BE2C (cell line): ENCODE data around the gene VIPAS39.

Experiments used
- DNase-seq: peaks from one replicate; pipeline ENCODE4 v3.0.0-alpha.2; 2020
- H3K27me3 ChIP-seq: fragments of 250-450 bp; sonication (Bioruptor Pico); 2 replicates; pipeline ENCODE4 v1.5.1; 2020; ENCODE audit warnings: mild to moderate bottlenecking
- H3K36me3 ChIP-seq: fragments of 250-450 bp; sonication (Bioruptor Pico); 2 replicates; pipeline ENCODE4 v1.5.1; 2020; ENCODE audit warnings: mild to moderate bottlenecking
- H3K4me1 ChIP-seq: fragments of 250-450 bp; sonication (Bioruptor Pico); 2 replicates; pipeline ENCODE4 v1.5.1; 2020
- H3K4me3 ChIP-seq: 2 replicates; pipeline ENCODE4 v1.5.1; 2011; ENCODE audit warnings: low read depth, low read length
- H3K9me3 ChIP-seq: fragments of 250-450 bp; sonication (Bioruptor Pico); 2 replicates; pipeline ENCODE4 v1.5.1; 2020
- TF ChIP-seq, protein P1 (sequence below): IDR thresholded peaks from 2 replicates; pipeline ENCODE4 v1.5.1; 2012; ENCODE audit warnings: mild to moderate bottlenecking, low read depth, low read length

The VIPAS39 gene

DNA sequence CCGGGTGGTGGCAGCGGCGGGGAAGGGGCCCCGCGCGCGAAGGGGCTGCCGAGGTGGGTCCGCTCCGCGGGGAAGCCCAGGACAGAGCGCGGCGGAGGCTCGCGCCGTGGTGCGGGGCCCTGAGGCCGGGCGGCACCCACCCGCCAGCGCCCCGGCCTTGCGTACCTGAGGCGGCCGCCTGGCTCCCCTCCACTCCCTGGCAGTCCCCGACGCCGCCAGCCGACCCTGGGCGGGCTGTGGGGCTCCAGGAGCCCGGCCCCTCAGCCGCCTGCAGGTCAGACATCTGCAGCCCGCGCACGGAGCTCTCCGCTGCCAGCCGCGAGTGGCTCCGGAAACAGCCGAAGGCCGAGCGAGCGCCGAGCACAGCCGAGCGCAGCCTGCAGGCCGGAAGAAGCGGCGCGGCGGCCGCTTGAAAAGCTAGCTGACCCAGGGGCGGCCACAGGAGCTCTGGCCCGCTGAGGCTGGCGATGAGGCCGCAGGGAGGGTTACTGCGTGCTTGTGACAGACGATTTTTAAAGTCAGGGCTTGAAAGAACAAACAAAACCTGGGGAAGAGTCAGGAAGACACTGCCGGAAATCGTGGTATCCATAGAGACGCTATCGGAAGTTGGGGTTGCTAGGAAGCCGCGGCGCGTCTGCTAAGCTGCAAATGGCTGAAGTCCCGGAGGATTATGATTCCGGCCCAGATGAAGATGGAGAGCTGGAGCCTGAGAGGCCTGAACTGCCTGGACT, 80.5 kb downstream of the VIPAS39 start, which contains the start of the genes SAMD15 and TMED8:
TSS of gene SAMD15 (plus strand) at position 609 of the 731 bp plus-strand sequence. CDS start at position 649, 40 bp downstream.
TSS of gene TMED8 (minus strand) at position 324 of the 731 bp plus-strand sequence. CDS start at position 283, 41 bp downstream.
- no peaks in the 10 kb centered on the region for H3K9me3 ChIP-seq
- DNase-seq, result peak; percentile 92
- H3K4me1 ChIP-seq, result peaks cover 4% of the 10 kb centered on the region; the same call in 1 of the 2 replicates

More for the DNA sequence above, 80.5 kb downstream of the VIPAS39 start, which contains the start of the genes SAMD15 and TMED8:
- Histone ChIP-seq H3K4me3 (peak within 1 kb of the TSS; percentile 88), H3K27me3 (no peaks in the 10 kb centered on the region), H3K36me3 (no peaks in the 10 kb centered on the region)
- TF ChIP-seq, protein P1, sequence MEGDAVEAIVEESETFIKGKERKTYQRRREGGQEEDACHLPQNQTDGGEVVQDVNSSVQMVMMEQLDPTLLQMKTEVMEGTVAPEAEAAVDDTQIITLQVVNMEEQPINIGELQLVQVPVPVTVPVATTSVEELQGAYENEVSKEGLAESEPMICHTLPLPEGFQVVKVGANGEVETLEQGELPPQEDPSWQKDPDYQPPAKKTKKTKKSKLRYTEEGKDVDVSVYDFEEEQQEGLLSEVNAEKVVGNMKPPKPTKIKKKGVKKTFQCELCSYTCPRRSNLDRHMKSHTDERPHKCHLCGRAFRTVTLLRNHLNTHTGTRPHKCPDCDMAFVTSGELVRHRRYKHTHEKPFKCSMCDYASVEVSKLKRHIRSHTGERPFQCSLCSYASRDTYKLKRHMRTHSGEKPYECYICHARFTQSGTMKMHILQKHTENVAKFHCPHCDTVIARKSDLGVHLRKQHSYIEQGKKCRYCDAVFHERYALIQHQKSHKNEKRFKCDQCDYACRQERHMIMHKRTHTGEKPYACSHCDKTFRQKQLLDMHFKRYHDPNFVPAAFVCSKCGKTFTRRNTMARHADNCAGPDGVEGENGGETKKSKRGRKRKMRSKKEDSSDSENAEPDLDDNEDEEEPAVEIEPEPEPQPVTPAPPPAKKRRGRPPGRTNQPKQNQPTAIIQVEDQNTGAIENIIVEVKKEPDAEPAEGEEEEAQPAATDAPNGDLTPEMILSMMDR, result 0 out of 2 replicates have a peak, but pooled peaks have one; percentile 7
